Panc1 (cell line): ENCODE results near the gene PHACTR2. TPM values are rescaled to one million over a fixed set of nuclear protein-coding genes. Genes with fewer than 3 reads are reported as not detected.
"Not testable (repeated sequence)": the region's sequence is repeated elsewhere in the genome, so short reads cannot be mapped to it uniquely, and the experiment has no call there.

Experiments
- ATAC-seq: fragments of 200-7000 bp; cut with Tn5 transposase; 2 replicates; pipeline ENCODE4 v1.9.1; 2020; ENCODE audit warnings: mild to moderate bottlenecking, moderate library complexity
- BruUV-seq: library from RNA; stranded (reverse); fragments of 400-500 nt; replicated peaks from 2 replicates; lab custom pipeline; 2021; lab: Mats Ljungman, UMichigan
- CTCF ChIA-PET: fragments of 300-600 bp; sonication (Branson Sonifier 250); formaldehyde crosslinking; loops from one replicate; lab custom pipeline; 2022; ENCODE audit warnings: antibody characterized with exemption; lab: Charles Lee
- POLR2A ChIA-PET: fragments of 300-600 bp; sonication (Branson Sonifier 250); formaldehyde crosslinking; loops from one replicate; lab custom pipeline; 2022; ENCODE audit warnings: antibody characterized with exemption; lab: Charles Lee
- DNase-seq: peaks from one replicate; pipeline ENCODE4 v3.0.0-alpha.2; 2010; ENCODE audit warnings: low read depth, low spot score
- H3K27ac ChIP-seq: 2 replicates; pipeline ENCODE4 v1.5.1; 2011; ENCODE audit warnings: mild to moderate bottlenecking, low read length, inconsistent platforms
- H3K27me3 ChIP-seq: fragments of 200-500 bp; sonication (Bioruptor generic); 2 replicates; pipeline ENCODE4 v1.6.0; 2014; ENCODE audit warnings: low read length, inconsistent platforms; ENCODE audit not compliant: control insufficient read depth, insufficient read depth
- H3K36me3 ChIP-seq: fragments of 200-500 bp; sonication (Bioruptor generic); 2 replicates; pipeline ENCODE4 v1.5.1; 2014; ENCODE audit warnings: inconsistent platforms, mild to moderate bottlenecking, low read length, moderate library complexity; ENCODE audit not compliant: control insufficient read depth, insufficient read depth
- H3K4me1 ChIP-seq: 2 replicates; pipeline ENCODE4 v1.5.1; 2011; ENCODE audit warnings: inconsistent platforms, mild to moderate bottlenecking, low read length, moderate library complexity; ENCODE audit not compliant: control insufficient read depth, insufficient read depth
- H3K4me3 ChIP-seq, 2 experiments: 2 replicates each; pipeline ENCODE4 v1.5.1; 2011 to 2012; ENCODE audit warnings: low read depth in 2 of 2, low read length in 2 of 2, mild to moderate bottlenecking in 2 of 2, inconsistent platforms in 1 of 2, moderate library complexity in 1 of 2
- H3K9me3 ChIP-seq: fragments of 200-500 bp; sonication (Bioruptor generic); 2 replicates; pipeline ENCODE4 v1.5.1; 2014; ENCODE audit warnings: low read depth, mild to moderate bottlenecking, inconsistent platforms, low read length, moderate library complexity; ENCODE audit not compliant: control insufficient read depth, insufficient read depth
- CTCF ChIP-seq: fragments of 450-650 bp; IDR thresholded peaks from 2 replicates; pipeline ENCODE4 v1.5.1; 2017; ENCODE audit warnings: mild to moderate bottlenecking
- POLR2AphosphoS5 ChIP-seq: IDR thresholded peaks from 2 replicates; pipeline ENCODE4 v1.6.1; 2012; ENCODE audit warnings: mild to moderate bottlenecking, low read depth, low read length, moderate library complexity
- SIN3A ChIP-seq: IDR thresholded peaks from 2 replicates; pipeline ENCODE4 v1.6.1; 2012; ENCODE audit warnings: low read depth, mild to moderate bottlenecking, low read length, moderate library complexity, borderline replicate concordance; ENCODE audit not compliant: insufficient read depth
- TCF7L2 ChIP-seq: IDR thresholded peaks from 2 replicates; pipeline ENCODE4 v1.6.1; 2011; ENCODE audit warnings: mild to moderate bottlenecking, low read depth, low read length, inconsistent platforms
- in situ Hi-C: cut with HindIII; loops from 2 replicates; pipeline ENCODE4 v1.10.0; 2016; ENCODE audit warnings: low sequenced_read_pairs, low pct_unique_long_range_greater_than_20kb
- intact Hi-C: fragments of 100-400 bp; cut with micrococcal nuclease; formaldehyde crosslinking; loops from one replicate; pipeline ENCODE4 v1.10.0; 2022; ENCODE audit not compliant: unreplicated experiment
- total RNA-seq: library from RNA; stranded (reverse); gene quantifications from one replicate; pipeline ENCODE4 v1.2.1, GENCODE V29; 2021; ENCODE audit not compliant: unreplicated experiment
- TF ChIP-seq, protein P1 (sequence below), 2 experiments: IDR thresholded peaks; 2 replicates each; pipeline ENCODE4 v1.6.1; 2011 to 2012; ENCODE audit warnings: low read depth in 2 of 2, control low read depth in 1 of 2, low read length in 1 of 2, mild to moderate bottlenecking in 1 of 2, moderate library complexity in 1 of 2; ENCODE audit not compliant: insufficient read depth in 1 of 2

PHACTR2 gene
- total RNA-seq, 1 experiment from 2014 or later = 59.9 TPM

DNA sequence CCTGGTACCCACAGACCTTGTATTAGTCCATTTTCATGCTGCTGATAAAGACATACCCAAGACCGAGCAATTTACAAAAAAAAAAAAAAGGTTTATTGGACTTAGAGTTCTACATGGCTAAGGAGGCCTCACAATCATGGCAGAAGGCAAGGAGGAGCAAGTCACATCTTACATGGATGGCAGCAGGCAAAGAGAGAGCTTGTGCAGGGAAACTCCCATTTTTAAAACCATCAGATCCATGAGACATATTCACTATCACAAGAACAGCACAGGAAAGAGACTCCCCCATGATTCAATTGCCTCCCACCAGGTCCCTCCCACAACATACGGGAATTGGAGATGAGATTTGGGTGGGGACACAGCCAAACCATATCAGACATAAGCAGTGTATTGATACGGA, 17.6 kb upstream of the PHACTR2 start:
- BruUV-seq, H3K27ac ChIP-seq, POLR2A ChIA-PET, H3K27me3 ChIP-seq, in situ Hi-C loops, H3K36me3 ChIP-seq, intact Hi-C loops, H3K9me3 ChIP-seq, H3K4me1 ChIP-seq, ATAC-seq, H3K4me3 ChIP-seq, DNase-seq, CTCF ChIA-PET: not testable (repeated sequence)

DNA sequence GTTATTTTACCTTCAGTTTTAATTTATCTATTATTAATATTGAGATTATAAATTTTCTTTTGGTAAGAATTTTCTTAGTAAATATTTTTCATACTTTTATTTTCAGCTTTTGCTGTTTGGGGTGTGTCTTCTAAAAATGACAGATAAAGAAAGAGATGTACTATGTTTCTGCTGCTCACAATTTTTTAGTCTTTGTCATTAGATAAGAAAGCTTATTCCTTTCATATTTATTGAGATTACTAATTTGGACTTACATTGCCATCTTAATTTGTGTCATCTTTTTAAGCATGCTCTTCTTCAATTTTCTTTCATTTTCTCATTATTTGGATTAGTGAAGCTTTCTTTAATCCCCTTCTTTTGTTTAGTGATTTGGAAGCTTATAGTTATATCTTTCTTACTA, 13.6 kb upstream of the PHACTR2 start:
- intact Hi-C loops = no loop called here
- no peaks in the 10 kb centered on the region for H3K4me1 ChIP-seq
- DNase-seq = no peak
- no peak overlapping the region for H3K4me3 ChIP-seq
- no peak overlapping the region for H3K27ac ChIP-seq
- POLR2A ChIA-PET = no interaction called here
- TF ChIP-seq, protein P1, sequence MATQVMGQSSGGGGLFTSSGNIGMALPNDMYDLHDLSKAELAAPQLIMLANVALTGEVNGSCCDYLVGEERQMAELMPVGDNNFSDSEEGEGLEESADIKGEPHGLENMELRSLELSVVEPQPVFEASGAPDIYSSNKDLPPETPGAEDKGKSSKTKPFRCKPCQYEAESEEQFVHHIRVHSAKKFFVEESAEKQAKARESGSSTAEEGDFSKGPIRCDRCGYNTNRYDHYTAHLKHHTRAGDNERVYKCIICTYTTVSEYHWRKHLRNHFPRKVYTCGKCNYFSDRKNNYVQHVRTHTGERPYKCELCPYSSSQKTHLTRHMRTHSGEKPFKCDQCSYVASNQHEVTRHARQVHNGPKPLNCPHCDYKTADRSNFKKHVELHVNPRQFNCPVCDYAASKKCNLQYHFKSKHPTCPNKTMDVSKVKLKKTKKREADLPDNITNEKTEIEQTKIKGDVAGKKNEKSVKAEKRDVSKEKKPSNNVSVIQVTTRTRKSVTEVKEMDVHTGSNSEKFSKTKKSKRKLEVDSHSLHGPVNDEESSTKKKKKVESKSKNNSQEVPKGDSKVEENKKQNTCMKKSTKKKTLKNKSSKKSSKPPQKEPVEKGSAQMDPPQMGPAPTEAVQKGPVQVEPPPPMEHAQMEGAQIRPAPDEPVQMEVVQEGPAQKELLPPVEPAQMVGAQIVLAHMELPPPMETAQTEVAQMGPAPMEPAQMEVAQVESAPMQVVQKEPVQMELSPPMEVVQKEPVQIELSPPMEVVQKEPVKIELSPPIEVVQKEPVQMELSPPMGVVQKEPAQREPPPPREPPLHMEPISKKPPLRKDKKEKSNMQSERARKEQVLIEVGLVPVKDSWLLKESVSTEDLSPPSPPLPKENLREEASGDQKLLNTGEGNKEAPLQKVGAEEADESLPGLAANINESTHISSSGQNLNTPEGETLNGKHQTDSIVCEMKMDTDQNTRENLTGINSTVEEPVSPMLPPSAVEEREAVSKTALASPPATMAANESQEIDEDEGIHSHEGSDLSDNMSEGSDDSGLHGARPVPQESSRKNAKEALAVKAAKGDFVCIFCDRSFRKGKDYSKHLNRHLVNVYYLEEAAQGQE (IDR thresholded peaks at IDR 0.05; ENCODE audit: insufficient read depth in 1 of 2, low read depth in 2 of 2, low read length in 1 of 2) = no peak
- TF ChIP-seq SIN3A (no peak), CTCF (no peak), POLR2AphosphoS5 (no peak), TCF7L2 (no peak)
- no peaks in the 10 kb centered on the region for H3K27me3 ChIP-seq
- H3K9me3 ChIP-seq = no peaks in the 10 kb centered on the region; the same call in 1 of the 2 replicates
- in situ Hi-C loops = no loop called here
- CTCF ChIA-PET = no interaction called here
- no peaks in the 10 kb centered on the region for H3K36me3 ChIP-seq
- ATAC-seq = no peak
- BruUV-seq = no TSS peak

- H3K27me3 ChIP-seq, BruUV-seq, H3K4me3 ChIP-seq, CTCF ChIA-PET, ATAC-seq, DNase-seq, intact Hi-C loops, H3K9me3 ChIP-seq, H3K27ac ChIP-seq, H3K4me1 ChIP-seq, H3K36me3 ChIP-seq, in situ Hi-C loops: not testable (repeated sequence)
- POLR2A ChIA-PET = interaction anchor here (0.7 kb wide), 1 partner anchor 252 kb away, joined by 9 read pairs; no protein-coding TSS in a partner anchor
Measured at GRCh38 chr6:143666007-143666406, 11.8 kb upstream of the PHACTR2 start.

DNA sequence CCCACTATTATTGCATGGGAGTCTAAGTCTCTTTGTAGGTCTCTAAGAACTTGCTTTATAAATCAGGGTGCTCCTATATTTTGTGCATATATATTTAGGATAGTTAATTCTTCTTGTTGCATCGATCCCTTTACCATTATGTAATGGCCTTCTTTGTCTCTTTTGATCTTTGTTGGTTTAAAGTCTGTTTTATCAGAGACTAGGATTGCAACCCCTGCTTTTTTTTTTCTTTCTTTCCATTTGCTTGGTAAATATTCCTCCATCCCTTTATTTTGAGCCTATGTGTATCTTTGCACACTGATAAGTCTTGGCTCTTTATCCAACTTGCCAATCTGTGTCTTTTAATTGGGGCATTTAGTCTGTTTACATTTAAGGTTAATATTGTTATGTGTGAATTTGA, 8.3 kb upstream of the PHACTR2 start:
- CTCF ChIA-PET, ATAC-seq, H3K27me3 ChIP-seq, H3K36me3 ChIP-seq, H3K27ac ChIP-seq, in situ Hi-C loops, intact Hi-C loops, POLR2A ChIA-PET, H3K4me3 ChIP-seq, DNase-seq, BruUV-seq, H3K9me3 ChIP-seq: not testable (repeated sequence)
- peaks cover 16% of the 10 kb centered on the region for H3K4me1 ChIP-seq
